NCI-H1930 (cell line): ENCODE measurements around the gene CHAMP1.
"Not testable (repeated sequence)": the region's sequence is repeated elsewhere in the genome, so short reads cannot be mapped to it uniquely, and the experiment has no call there.

Experiments used
- DNase-seq, 2 experiments: peaks; one replicate each; lab custom pipeline; 2025; lab: John Stamatoyannopoulos, UW

The CHAMP1 gene

GRCh38 chr13:114299604-114300305, 14.5 kb upstream of the CHAMP1 start:
- no peak for DNase-seq

DNA sequence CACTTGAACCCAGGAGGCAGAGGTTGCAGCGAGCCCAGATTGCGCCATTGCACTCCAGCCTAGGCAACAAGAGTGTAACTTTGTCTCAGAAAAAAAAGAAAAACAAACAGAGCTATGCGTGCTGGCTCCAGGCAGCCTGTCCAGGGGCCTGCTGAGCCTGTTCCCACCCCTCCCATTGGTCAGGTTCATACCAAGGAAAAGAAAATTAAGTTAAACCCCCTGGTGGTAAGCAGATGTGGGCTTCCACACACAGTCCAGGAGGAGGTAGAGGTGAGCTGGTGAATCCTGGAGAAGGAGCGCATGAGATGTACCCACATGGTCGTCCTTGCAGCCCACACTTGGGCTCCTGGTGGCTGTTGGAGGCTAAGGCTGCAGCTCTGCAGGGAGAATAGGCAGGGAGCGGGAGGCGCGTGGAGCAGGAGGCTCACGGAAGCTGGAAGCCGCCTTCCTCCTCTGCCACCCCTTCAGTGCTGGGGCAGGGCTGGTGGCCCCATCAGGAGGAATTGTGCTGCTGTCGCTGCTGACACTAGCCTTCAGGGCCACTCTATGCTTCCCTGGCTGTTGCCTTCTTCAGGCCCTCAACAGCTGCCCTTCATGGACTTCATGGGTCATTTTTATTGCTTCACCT, 10.5 kb upstream of the CHAMP1 start:
- no peak for DNase-seq

GRCh38 chr13:114304346-114305034, 9.8 kb upstream of the CHAMP1 start:
- no peak for DNase-seq

GRCh38 chr13:114309086-114309485, 5.2 kb upstream of the CHAMP1 start:
- no peak for DNase-seq

GRCh38 chr13:114309806-114310410, 4.4 kb upstream of the CHAMP1 start:
- no peak for DNase-seq

DNA sequence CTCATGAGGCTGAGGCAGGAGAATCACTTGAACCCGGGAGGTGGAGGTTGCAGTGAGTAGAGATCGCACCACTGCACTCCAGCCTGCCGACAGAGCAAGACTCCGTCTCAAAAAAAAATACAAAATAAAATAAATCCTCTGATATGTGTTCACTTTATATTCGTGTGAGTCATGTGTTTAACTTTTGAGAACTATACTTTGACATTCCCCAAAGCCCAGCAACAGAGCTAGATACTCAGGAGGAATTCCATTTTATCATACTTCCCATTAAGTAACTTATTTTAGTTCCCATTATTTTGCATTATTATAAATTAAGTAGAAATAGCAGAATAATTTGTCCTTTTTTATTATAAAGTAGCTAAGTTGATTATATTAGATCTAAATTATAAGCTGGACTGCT, 3.3 kb upstream of the CHAMP1 start:
- no peak for DNase-seq

GRCh38 chr13:114311387-114311786, 2.9 kb upstream of the CHAMP1 start:
- DNase-seq = no peak

- DNase-seq = no peak
Measured at GRCh38 chr13:114311908-114312307, 2.4 kb upstream of the CHAMP1 start.

DNA sequence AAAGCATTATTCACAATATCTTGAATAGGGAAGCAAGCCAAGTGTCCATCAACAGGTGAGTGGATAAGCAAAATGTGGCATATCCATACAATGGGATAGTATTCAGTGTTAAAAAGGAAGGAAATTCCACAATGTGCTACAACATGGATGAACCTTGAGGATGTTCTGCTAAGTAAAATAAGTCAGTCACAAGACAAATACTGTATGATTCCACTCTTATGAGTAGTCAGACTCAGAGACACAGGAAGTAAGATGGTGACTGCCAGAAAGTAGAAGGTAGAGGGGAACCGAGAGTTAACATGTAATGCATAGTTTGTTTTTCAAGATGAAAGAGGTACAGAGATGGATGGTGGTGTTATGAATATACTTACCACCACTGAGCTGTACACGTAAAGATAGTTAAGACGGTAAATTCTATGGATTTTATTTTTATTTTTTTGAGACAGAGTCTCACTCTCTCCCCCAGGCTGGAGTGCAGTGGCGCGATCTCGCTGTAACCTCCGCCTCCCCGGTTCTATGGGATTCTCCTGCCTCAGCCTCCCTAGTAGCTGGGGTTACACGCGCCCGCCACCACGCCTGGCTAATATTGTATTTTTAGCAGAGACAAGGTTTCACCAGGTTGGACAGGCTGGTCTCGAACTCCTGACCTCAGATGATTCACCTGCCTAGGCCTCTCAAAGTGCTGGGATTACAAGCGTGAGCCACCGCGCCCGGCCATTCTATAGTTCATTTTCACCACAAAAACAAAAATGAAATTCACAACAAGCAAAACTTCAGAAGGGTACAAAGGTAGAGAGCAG, 1.0 kb upstream of the CHAMP1 start:
- no peak for DNase-seq

GRCh38 chr13:114315074-114315785, 927 bp downstream of the CHAMP1 start:
- no peak for DNase-seq

- no peak for DNase-seq
Measured at GRCh38 chr13:114318624-114319023, 4.3 kb downstream of the CHAMP1 start.

- no peak for DNase-seq
Measured at GRCh38 chr13:114319441-114319913, 5.2 kb downstream of the CHAMP1 start.

DNA sequence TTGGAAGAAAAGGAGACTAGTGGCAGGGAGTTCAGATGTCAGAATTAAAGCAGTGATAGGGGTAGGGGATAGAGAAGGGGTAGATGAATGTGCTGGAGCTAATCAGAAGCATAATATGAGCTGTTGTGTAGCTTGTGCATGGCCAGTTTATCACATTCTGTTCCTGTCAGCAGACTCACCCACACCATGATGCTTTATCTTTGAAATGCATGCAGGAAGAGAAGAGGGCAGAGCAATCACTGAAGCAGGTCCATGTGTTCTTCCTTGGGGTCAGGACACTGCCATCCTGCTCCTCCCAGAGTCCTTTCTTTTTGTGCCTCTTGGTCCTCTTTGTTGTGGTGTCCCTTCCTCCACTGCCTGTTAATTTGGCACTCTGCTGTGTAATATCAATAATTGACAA, 5.8 kb downstream of the CHAMP1 start:
- no peak for DNase-seq

DNA sequence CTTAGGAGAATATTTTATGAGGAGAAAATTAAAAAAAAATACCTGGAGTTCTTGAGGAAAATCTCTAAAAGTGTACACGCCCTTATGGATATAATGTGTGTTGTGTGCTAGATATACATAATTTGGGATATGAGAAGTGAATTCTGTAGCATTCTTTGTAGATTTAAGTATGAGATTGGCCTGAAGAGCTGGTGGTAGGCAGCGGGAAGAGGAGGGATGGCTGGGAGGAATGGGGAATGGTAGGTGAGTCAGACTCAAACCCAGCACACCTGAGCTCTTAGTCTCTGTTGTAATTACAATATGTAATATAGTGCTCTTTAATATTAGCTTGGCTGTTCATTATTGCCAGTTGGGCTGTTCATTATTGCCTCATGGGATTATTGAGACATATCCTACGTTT, 7.0 kb downstream of the CHAMP1 start:
- DNase-seq = no peak

DNA sequence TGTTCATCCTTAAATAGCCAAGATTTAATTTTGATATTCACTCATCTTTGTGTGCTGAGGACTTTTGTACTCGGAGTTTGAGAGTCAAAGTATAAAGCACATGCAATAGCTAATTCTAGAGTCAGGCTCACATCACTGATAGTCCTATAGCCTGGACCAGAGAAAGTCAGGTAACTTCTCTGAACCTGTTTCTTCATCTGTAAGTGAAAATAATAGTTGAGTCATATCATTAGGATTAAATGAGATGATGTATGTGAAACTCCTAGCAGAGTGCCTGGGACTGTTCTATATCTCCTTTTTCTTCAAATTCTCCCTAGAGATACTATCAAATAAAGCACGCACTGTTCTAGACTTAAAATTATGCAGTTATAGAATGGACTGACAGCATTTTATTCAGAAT, 9.0 kb downstream of the CHAMP1 start:
- no peak for DNase-seq

GRCh38 chr13:114324334-114324733, 10.0 kb downstream of the CHAMP1 start:
- no peak for DNase-seq

DNA sequence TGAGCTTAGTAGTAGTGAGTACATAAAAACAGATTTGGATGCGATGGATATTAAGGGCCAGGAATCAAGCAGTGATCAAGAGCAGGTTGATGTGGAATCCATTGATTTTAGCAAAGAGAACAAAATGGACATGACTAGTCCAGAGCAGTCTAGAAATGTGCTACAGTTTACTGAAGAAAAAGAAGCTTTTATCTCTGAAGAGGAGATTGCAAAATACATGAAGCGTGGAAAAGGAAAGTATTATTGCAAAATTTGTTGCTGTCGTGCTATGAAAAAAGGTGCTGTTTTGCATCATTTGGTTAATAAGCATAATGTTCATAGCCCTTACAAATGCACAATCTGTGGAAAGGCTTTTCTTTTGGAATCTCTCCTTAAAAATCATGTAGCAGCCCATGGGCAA, 11.4 kb downstream of the CHAMP1 start:
- no peak for DNase-seq

DNA sequence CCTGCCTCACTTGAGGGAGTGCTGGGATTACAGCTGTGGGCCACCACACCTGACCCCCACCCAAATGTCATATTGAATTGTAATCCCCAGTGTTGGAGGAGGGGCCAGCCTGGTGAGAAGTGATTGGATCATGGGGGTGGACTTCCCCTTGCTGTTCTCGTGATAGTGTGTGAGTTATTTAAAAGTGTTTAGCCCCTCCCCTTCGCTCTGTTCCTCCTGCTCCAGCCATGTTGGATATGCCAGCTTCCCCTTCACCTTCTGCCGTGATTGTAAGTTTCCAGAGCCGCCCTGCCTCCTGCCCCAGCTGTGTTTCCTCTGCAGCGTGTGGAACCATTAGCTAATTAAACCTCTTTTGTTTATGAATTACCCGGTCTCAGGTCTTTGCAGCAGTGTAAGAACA, 13.7 kb downstream of the CHAMP1 start:
- no peak for DNase-seq

DNA sequence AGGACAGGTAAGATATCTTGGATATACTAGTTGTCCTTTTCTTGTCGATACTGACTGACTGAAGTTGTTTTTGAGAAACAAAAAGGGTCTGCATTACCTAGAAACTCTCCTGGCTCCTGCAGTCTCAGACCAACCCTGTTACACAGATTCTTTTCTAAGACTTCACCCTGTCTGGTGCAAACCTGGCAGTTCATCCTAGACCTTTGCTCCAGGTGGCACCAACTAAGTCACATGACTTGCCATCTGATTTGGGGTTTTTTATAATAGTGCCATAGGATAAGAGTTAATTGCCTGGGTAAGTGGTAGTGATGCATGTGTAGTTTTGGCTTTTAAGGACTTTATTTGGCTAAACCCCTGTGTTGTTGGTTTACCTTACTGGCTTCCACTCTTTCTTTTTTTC, 14.3 kb downstream of the CHAMP1 start:
- DNase-seq = no peak

GRCh38 chr13:114330086-114330485, 15.8 kb downstream of the CHAMP1 start:
- DNase-seq = no peak

DNA sequence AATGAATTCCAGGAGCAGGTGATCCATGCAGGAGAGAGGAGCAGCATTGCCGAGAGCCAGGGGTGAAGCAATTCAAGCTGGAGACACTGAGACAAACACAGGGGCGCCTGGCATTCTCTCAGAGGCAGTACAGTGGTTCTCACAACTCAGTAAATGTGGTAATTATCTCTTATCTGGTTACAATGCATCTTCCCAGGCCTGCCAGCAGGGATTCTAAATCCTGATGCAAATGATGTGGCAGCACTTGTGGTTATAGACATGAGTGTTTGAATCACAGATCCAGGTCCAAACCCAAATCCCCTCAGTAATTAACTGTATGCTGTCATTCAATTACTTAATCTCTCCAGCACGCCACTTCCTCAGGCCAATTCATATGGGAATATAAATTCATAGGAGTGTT, 19.6 kb downstream of the CHAMP1 start:
- not testable (repeated sequence) for DNase-seq
